HL-60 (cell line): Measurements from ENCODE around the gene F7.

Source experiments
- DNase-seq, 2 experiments: peaks; one replicate each; pipeline ENCODE4 v3.0.0-alpha.2; 2010 to 2020; ENCODE audit warnings: low read depth in 1 of 2, low spot score in 1 of 2
- H3K27ac ChIP-seq: fragments of 250-450 bp; sonication (Bioruptor Pico); replicated peaks from 2 replicates; pipeline ENCODE4 v1.5.1; 2020; ENCODE audit warnings: mild to moderate bottlenecking, moderate library complexity
- H3K27me3 ChIP-seq: fragments of 250-450 bp; sonication (Bioruptor Pico); 2 replicates; pipeline ENCODE4 v1.5.1; 2021; ENCODE audit warnings: mild to moderate bottlenecking, moderate library complexity; ENCODE audit not compliant: insufficient read depth, poor library complexity, severe bottlenecking
- H3K4me3 ChIP-seq: replicated peaks from 2 replicates; pipeline ENCODE4 v1.5.1; 2011; ENCODE audit warnings: mild to moderate bottlenecking, control low read depth, low read length; ENCODE audit not compliant: insufficient read depth
- GABPA ChIP-seq: IDR thresholded peaks from 2 replicates; pipeline ENCODE4 v1.6.1; 2012; ENCODE audit warnings: low read depth
- POLR2AphosphoS5 ChIP-seq: IDR thresholded peaks from 2 replicates; pipeline ENCODE4 v1.6.1; 2012; ENCODE audit warnings: low read depth
- SPI1 ChIP-seq: IDR thresholded peaks from 2 replicates; pipeline ENCODE4 v1.6.1; 2012; ENCODE audit warnings: low read depth, mild to moderate bottlenecking, borderline replicate concordance
- TF ChIP-seq, protein P1 (sequence below): IDR thresholded peaks from one replicate; pipeline ENCODE4 v1.5.1; 2011; ENCODE audit warnings: low read length, control low read depth, inconsistent platforms; ENCODE audit not compliant: insufficient read depth
- TF ChIP-seq, protein P2 (sequence below): IDR thresholded peaks from 2 replicates; pipeline ENCODE4 v1.6.1; 2012; ENCODE audit warnings: low read depth; ENCODE audit not compliant: insufficient replicate concordance

The F7 gene

DNA sequence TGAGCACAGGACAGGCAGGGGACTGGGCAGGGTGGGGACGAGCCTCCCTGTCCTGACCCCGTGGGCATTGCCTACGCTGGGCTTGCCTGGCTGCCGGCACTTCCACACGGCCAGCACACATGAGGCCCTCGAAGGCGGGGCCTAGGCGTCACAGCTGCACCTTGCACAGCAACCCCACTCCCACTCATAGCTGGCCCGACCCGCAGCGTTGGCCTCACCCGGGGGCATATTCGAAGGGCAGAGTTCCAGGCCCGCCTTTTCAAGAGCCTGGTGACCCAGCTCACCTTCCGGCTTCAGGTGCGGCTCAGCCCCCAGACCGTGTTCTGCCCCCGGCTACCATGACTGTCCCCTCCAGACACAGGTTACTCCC lies 36.0 kb downstream of the F7 start:
- DNase-seq = no peak
- Histone ChIP-seq H3K27me3 (no peaks in the 10 kb centered on the region), H3K27ac (no peak overlapping the region), H3K4me3 (no peak overlapping the region)
- no peak for TF ChIP-seq SPI1
- no peak for TF ChIP-seq GABPA
- TF ChIP-seq, protein P1, sequence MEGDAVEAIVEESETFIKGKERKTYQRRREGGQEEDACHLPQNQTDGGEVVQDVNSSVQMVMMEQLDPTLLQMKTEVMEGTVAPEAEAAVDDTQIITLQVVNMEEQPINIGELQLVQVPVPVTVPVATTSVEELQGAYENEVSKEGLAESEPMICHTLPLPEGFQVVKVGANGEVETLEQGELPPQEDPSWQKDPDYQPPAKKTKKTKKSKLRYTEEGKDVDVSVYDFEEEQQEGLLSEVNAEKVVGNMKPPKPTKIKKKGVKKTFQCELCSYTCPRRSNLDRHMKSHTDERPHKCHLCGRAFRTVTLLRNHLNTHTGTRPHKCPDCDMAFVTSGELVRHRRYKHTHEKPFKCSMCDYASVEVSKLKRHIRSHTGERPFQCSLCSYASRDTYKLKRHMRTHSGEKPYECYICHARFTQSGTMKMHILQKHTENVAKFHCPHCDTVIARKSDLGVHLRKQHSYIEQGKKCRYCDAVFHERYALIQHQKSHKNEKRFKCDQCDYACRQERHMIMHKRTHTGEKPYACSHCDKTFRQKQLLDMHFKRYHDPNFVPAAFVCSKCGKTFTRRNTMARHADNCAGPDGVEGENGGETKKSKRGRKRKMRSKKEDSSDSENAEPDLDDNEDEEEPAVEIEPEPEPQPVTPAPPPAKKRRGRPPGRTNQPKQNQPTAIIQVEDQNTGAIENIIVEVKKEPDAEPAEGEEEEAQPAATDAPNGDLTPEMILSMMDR = no peak
- TF ChIP-seq, protein P2, sequence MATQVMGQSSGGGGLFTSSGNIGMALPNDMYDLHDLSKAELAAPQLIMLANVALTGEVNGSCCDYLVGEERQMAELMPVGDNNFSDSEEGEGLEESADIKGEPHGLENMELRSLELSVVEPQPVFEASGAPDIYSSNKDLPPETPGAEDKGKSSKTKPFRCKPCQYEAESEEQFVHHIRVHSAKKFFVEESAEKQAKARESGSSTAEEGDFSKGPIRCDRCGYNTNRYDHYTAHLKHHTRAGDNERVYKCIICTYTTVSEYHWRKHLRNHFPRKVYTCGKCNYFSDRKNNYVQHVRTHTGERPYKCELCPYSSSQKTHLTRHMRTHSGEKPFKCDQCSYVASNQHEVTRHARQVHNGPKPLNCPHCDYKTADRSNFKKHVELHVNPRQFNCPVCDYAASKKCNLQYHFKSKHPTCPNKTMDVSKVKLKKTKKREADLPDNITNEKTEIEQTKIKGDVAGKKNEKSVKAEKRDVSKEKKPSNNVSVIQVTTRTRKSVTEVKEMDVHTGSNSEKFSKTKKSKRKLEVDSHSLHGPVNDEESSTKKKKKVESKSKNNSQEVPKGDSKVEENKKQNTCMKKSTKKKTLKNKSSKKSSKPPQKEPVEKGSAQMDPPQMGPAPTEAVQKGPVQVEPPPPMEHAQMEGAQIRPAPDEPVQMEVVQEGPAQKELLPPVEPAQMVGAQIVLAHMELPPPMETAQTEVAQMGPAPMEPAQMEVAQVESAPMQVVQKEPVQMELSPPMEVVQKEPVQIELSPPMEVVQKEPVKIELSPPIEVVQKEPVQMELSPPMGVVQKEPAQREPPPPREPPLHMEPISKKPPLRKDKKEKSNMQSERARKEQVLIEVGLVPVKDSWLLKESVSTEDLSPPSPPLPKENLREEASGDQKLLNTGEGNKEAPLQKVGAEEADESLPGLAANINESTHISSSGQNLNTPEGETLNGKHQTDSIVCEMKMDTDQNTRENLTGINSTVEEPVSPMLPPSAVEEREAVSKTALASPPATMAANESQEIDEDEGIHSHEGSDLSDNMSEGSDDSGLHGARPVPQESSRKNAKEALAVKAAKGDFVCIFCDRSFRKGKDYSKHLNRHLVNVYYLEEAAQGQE = no peak
- no peak for TF ChIP-seq POLR2AphosphoS5

DNA sequence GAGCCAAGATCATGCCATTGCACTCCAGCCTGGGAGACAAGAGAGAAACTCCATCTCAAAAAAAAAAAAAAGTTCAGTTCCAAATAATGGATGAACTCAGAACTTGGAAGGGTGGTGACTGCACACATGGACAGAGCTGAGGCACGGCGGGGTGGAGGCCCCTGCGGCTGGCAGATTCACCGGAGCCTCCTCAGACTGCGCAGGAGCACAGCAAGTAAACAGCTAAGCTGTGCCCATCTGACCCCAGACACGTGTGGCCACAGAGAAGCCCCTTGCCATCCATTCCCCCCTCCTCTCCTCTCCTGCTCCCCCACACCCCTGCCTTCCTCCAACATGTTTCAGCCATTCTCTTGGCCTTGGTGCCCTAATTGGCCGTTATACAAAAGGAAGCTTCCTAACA lies 37.3 kb downstream of the F7 start:
- no peak for DNase-seq
- Histone ChIP-seq H3K27me3 (no peaks in the 10 kb centered on the region), H3K4me3 (no peak overlapping the region), H3K27ac (no peak overlapping the region)
- no peak for TF ChIP-seq GABPA
- TF ChIP-seq POLR2AphosphoS5 = no peak
- no peak for TF ChIP-seq SPI1
- TF ChIP-seq, protein P2 = no peak
- TF ChIP-seq, protein P1 = no peak

DNA sequence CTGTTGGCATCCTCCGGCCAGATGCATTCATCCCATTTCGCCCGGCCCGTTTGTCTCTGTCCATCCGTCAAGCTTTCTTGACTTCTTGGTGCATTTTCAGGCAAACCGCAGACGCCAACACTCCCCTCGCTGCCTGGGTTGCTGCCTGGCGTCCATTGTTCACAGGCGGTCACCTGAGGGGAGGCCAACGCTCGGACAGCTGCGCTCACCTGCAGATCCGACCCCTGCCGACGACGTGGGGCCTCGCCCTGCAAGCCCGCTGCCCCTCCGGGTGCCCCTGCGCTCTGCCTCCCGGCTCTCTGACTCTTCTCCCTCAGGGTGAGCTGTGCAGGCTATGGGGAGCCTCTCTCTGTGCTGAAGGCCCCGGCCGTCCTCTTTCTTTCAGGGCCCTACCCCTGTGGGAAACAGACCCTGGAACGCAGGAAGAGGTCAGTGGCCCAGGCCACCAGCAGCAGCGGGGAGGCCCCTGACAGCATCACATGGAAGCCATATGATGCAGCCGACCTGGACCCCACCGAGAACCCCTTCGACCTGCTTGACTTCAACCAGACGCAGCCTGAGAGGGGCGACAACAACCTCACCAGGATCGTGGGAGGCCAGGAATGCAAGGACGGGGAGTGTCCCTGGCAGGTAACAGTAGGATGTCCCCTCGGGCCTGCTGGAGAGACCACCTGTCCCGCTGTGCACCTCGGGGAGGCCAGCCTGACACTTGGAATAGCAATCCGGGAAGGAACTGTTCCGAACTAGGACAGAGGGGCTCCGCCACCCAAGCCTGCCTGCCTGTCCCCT lies 38.1 kb downstream of the F7 start:
- DNase-seq = no peak
- H3K27me3 ChIP-seq = no peaks in the 10 kb centered on the region
- TF ChIP-seq, protein P2 = no peak
- TF ChIP-seq SPI1 = no peak
- no peak for TF ChIP-seq POLR2AphosphoS5
- TF ChIP-seq, protein P1 = no peak
- no peak for TF ChIP-seq GABPA
- no peak overlapping the region for H3K27ac ChIP-seq
- H3K4me3 ChIP-seq = no peak overlapping the region
